Peyer's patch (tissue), 4 donors: Measurements from ENCODE around the gene PPIP5K1.

Source experiments
- POLR2A ChIP-seq, 2 donors: fragments of 450-650 bp; IDR thresholded peaks; one replicate each; pipeline ENCODE4 v1.5.1; 2017; ENCODE audit warnings: antibody characterized with exemption in 2 of 2, mild to moderate bottlenecking in 2 of 2, moderate library complexity in 2 of 2
- TF ChIP-seq, protein P1 (sequence below), 6 experiments: fragments of 450-650 bp in 4 of 6; fragments of 200-600 bp in 2 of 6; sonication (generic) in 1 of 6; IDR thresholded peaks; one replicate each; pipeline ENCODE4 v1.5.1; 2017 to 2019; ENCODE audit warnings: antibody characterized with exemption in 6 of 6, mild to moderate bottlenecking in 3 of 6, moderate library complexity in 1 of 6

GRCh38 chr15:43534897-43535296 is 55.1 kb downstream of the PPIP5K1 start:
- no peak for TF ChIP-seq POLR2A (IDR thresholded peaks at IDR 0.05)
- TF ChIP-seq, protein P1, sequence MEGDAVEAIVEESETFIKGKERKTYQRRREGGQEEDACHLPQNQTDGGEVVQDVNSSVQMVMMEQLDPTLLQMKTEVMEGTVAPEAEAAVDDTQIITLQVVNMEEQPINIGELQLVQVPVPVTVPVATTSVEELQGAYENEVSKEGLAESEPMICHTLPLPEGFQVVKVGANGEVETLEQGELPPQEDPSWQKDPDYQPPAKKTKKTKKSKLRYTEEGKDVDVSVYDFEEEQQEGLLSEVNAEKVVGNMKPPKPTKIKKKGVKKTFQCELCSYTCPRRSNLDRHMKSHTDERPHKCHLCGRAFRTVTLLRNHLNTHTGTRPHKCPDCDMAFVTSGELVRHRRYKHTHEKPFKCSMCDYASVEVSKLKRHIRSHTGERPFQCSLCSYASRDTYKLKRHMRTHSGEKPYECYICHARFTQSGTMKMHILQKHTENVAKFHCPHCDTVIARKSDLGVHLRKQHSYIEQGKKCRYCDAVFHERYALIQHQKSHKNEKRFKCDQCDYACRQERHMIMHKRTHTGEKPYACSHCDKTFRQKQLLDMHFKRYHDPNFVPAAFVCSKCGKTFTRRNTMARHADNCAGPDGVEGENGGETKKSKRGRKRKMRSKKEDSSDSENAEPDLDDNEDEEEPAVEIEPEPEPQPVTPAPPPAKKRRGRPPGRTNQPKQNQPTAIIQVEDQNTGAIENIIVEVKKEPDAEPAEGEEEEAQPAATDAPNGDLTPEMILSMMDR (IDR thresholded peaks at IDR 0.05), result no peak
